H54 (cell line): ENCODE measurements around the gene ANTXR1.

Experiments
- DNase-seq: peaks from one replicate; pipeline ENCODE4 v3.0.0; 2011; ENCODE audit warnings: low spot score, mixed read lengths; ENCODE audit not compliant: insufficient read length
- FAIRE-seq: peaks from 3 replicates; lab custom pipeline; 2011; peaks lifted over from hg19 to GRCh38; lab: Jason Lieb, UNC
- POLR2A ChIP-seq: IDR thresholded peaks from 2 replicates; pipeline ENCODE4 v1.6.1; 2011; ENCODE audit warnings: low read depth, mild to moderate bottlenecking, low read length

ANTXR1 gene

GRCh38 chr2:69096326-69097095 lies 83.5 kb downstream of the ANTXR1 start:
- no peak for TF ChIP-seq POLR2A
- no peak for DNase-seq
- FAIRE-seq: no peak

GRCh38 chr2:69097148-69097610 lies 84.2 kb downstream of the ANTXR1 start:
- DNase-seq (no peak), FAIRE-seq (peak; percentile 81)
- no peak for TF ChIP-seq POLR2A

- TF ChIP-seq POLR2A: no peak
- DNase-seq (no peak), FAIRE-seq (no peak)
Measured at GRCh38 chr2:69097891-69098655, 85.1 kb downstream of the ANTXR1 start.

GRCh38 chr2:69099541-69099940 lies 86.6 kb downstream of the ANTXR1 start:
- no peak for DNase-seq
- TF ChIP-seq POLR2A: no peak
- peak; percentile 65 for FAIRE-seq

GRCh38 chr2:69100220-69100723 lies 87.3 kb downstream of the ANTXR1 start:
- TF ChIP-seq POLR2A: no peak

GRCh38 chr2:69102041-69102593 lies 89.1 kb downstream of the ANTXR1 start:
- FAIRE-seq (peak; percentile 48), DNase-seq (no peak)
- no peak for TF ChIP-seq POLR2A

More at GRCh38 chr2:69100220-69100723, 87.3 kb downstream of the ANTXR1 start:
- no peak for DNase-seq
- no peak for FAIRE-seq

GRCh38 chr2:69103419-69103818 lies 90.4 kb downstream of the ANTXR1 start:
- TF ChIP-seq POLR2A: no peak
- no peak for FAIRE-seq
- DNase-seq: no peak

GRCh38 chr2:69104261-69104660 lies 91.3 kb downstream of the ANTXR1 start:
- TF ChIP-seq POLR2A: no peak
- DNase-seq (no peak), FAIRE-seq (no peak)

GRCh38 chr2:69109255-69109654 lies 96.3 kb downstream of the ANTXR1 start:
- FAIRE-seq (no peak), DNase-seq (no peak)
- TF ChIP-seq POLR2A: no peak

GRCh38 chr2:69111076-69111475 lies 98.1 kb downstream of the ANTXR1 start:
- DNase-seq (no peak), FAIRE-seq (no peak)
- no peak for TF ChIP-seq POLR2A

- no peak for TF ChIP-seq POLR2A
- no peak for FAIRE-seq
- no peak for DNase-seq
Measured at GRCh38 chr2:69113627-69114026, 100.6 kb downstream of the ANTXR1 start.

GRCh38 chr2:69114534-69114933 lies 101.6 kb downstream of the ANTXR1 start:
- DNase-seq (no peak), FAIRE-seq (no peak)
- TF ChIP-seq POLR2A: no peak

GRCh38 chr2:69116438-69116837 lies 103.5 kb downstream of the ANTXR1 start:
- DNase-seq: no peak
- FAIRE-seq: no peak
- no peak for TF ChIP-seq POLR2A

GRCh38 chr2:69118609-69119008 lies 105.6 kb downstream of the ANTXR1 start:
- FAIRE-seq: no peak
- no peak for TF ChIP-seq POLR2A
- DNase-seq: no peak
